Measurements from ENCODE around the gene TBC1D22A.

- no peak for TF ChIP-seq POLR2AphosphoS5 (IDR thresholded peaks at IDR 0.05; ENCODE audit: low read depth, low read length)
- TF ChIP-seq, protein P1, sequence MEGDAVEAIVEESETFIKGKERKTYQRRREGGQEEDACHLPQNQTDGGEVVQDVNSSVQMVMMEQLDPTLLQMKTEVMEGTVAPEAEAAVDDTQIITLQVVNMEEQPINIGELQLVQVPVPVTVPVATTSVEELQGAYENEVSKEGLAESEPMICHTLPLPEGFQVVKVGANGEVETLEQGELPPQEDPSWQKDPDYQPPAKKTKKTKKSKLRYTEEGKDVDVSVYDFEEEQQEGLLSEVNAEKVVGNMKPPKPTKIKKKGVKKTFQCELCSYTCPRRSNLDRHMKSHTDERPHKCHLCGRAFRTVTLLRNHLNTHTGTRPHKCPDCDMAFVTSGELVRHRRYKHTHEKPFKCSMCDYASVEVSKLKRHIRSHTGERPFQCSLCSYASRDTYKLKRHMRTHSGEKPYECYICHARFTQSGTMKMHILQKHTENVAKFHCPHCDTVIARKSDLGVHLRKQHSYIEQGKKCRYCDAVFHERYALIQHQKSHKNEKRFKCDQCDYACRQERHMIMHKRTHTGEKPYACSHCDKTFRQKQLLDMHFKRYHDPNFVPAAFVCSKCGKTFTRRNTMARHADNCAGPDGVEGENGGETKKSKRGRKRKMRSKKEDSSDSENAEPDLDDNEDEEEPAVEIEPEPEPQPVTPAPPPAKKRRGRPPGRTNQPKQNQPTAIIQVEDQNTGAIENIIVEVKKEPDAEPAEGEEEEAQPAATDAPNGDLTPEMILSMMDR (IDR thresholded peaks at IDR 0.05): no peak
- no peak for TF ChIP-seq ELF1 (IDR thresholded peaks at IDR 0.05)
- TF ChIP-seq EP300 (IDR thresholded peaks at IDR 0.05; ENCODE audit: borderline replicate concordance in 1 of 2, low read depth in 1 of 2, low read length in 1 of 2): no peak
- TF ChIP-seq RFX5 (IDR thresholded peaks at IDR 0.05; ENCODE audit: low read length): no peak
- no peak for TF ChIP-seq FOXM1 (IDR thresholded peaks at IDR 0.05; ENCODE audit: low read depth)
- no peak for TF ChIP-seq GABPA (IDR thresholded peaks at IDR 0.05; ENCODE audit: low read depth)
- TF ChIP-seq TAF1 (IDR thresholded peaks at IDR 0.05; ENCODE audit: borderline replicate concordance, low read depth, low read length): no peak
- TF ChIP-seq, protein P2, sequence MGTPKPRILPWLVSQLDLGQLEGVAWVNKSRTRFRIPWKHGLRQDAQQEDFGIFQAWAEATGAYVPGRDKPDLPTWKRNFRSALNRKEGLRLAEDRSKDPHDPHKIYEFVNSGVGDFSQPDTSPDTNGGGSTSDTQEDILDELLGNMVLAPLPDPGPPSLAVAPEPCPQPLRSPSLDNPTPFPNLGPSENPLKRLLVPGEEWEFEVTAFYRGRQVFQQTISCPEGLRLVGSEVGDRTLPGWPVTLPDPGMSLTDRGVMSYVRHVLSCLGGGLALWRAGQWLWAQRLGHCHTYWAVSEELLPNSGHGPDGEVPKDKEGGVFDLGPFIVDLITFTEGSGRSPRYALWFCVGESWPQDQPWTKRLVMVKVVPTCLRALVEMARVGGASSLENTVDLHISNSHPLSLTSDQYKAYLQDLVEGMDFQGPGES (IDR thresholded peaks at IDR 0.05; ENCODE audit: low read depth, low read length): no peak
Observed at GRCh38 chr22:47071078-47071806, 308.8 kb downstream of the TBC1D22A start.
